HG03575 (cell line): Measurements from ENCODE around the gene MUC5B.
"Not testable (repeated sequence)": the region's sequence is repeated elsewhere in the genome, so short reads cannot be mapped to it uniquely, and the experiment has no call there.

Experiments used
- ATAC-seq: cut with Tn5 transposase; IDR thresholded peaks from one replicate; pipeline ENCODE4 v1.9.1; 2021; ENCODE audit not compliant: unreplicated experiment, insufficient number of reproducible peaks, low FRiP score; ENCODE audit errors: extremely low read depth

Gene MUC5B

GRCh38 chr11:1257366-1257765 lies 34.5 kb downstream of the MUC5B start:
- no peak for ATAC-seq

GRCh38 chr11:1257916-1258315 lies 35.0 kb downstream of the MUC5B start:
- no peak for ATAC-seq

GRCh38 chr11:1258401-1259075 lies 35.7 kb downstream of the MUC5B start:
- no peak for ATAC-seq

GRCh38 chr11:1259076-1259461 lies 36.2 kb downstream of the MUC5B start:
- no peak for ATAC-seq

- no peak for ATAC-seq
Measured at GRCh38 chr11:1259561-1259960, 36.7 kb downstream of the MUC5B start.

GRCh38 chr11:1260023-1260501 lies 37.2 kb downstream of the MUC5B start:
- no peak for ATAC-seq

GRCh38 chr11:1260620-1261019 lies 37.8 kb downstream of the MUC5B start:
- ATAC-seq: no peak

GRCh38 chr11:1261241-1262071 lies 38.6 kb downstream of the MUC5B start:
- ATAC-seq: no peak

GRCh38 chr11:1262172-1263006 lies 39.5 kb downstream of the MUC5B start:
- ATAC-seq: no peak

GRCh38 chr11:1263010-1263409 lies 40.1 kb downstream of the MUC5B start:
- no peak for ATAC-seq

- ATAC-seq: not testable (repeated sequence)
Measured at GRCh38 chr11:1264444-1264843, 41.6 kb downstream of the MUC5B start.

GRCh38 chr11:1265480-1265879 lies 42.6 kb downstream of the MUC5B start:
- ATAC-seq: not testable (repeated sequence)

- not testable (repeated sequence) for ATAC-seq
Measured at GRCh38 chr11:1266976-1267375, 44.1 kb downstream of the MUC5B start.

GRCh38 chr11:1267441-1268100 lies 44.7 kb downstream of the MUC5B start:
- ATAC-seq: no peak

- no peak for ATAC-seq
Measured at GRCh38 chr11:1269957-1270356, 47.1 kb downstream of the MUC5B start.

- ATAC-seq: no peak
Measured at GRCh38 chr11:1270476-1270875, 47.6 kb downstream of the MUC5B start.

- no peak for ATAC-seq
Measured at GRCh38 chr11:1271002-1271401, 48.1 kb downstream of the MUC5B start.

- ATAC-seq: no peak
Measured at GRCh38 chr11:1271406-1271805, 48.5 kb downstream of the MUC5B start.

- no peak for ATAC-seq
Measured at GRCh38 chr11:1271927-1272326, 49.1 kb downstream of the MUC5B start.
